Colonic mucosa (tissue), 4 donors: ENCODE results near the gene CACNG4. TPM values are rescaled to one million over a fixed set of nuclear protein-coding genes. Genes with fewer than 3 reads are reported as not detected.

ENCODE experiments used
- DNase-seq: peaks from one replicate; pipeline ENCODE4 v3.0.0-alpha.2; 2020
- H3K27ac ChIP-seq: fragments of 200-600 bp; one replicate; pipeline ENCODE4 v1.8.0; 2021
- H3K27me3 ChIP-seq: fragments of 200-600 bp; one replicate; pipeline ENCODE4 v1.8.0; 2021
- H3K36me3 ChIP-seq: fragments of 200-600 bp; one replicate; pipeline ENCODE4 v1.8.0; 2021
- H3K4me1 ChIP-seq: fragments of 200-600 bp; one replicate; pipeline ENCODE4 v1.8.0; 2021; ENCODE audit warnings: mild to moderate bottlenecking
- H3K4me3 ChIP-seq: fragments of 200-600 bp; one replicate; pipeline ENCODE4 v1.8.0; 2021
- H3K9ac ChIP-seq, 2 donors: one replicate each; pipeline ENCODE4 v1.7.0; 2013; ENCODE audit warnings: control low read depth in 2 of 2, low read depth in 2 of 2, low read length in 2 of 2
- H3K9me3 ChIP-seq: fragments of 200-600 bp; one replicate; pipeline ENCODE4 v1.8.0; 2021
- intact Hi-C: fragments of 100-400 bp; cut with DNase I; formaldehyde crosslinking; loops from one replicate; pipeline ENCODE4 v1.14.1; 2022
- total RNA-seq, 2 donors: library from RNA; stranded (reverse); fragmentation: NEBNext Ultra II Directional in 1 of 2; extraction: Animal tissue kit (Norgen Biotek cat#: 25700) in 1 of 2; gene quantifications; one replicate each; pipeline ENCODE4 v1.2.1, GENCODE V29; 2021
- TF ChIP-seq, protein P1 (sequence below): fragments of 200-600 bp; IDR thresholded peaks from one replicate; pipeline ENCODE4 v1.8.0; 2022; ENCODE audit warnings: antibody characterized with exemption, mild to moderate bottlenecking
- donor health status: healthy.
- donor health status: DM: no; HTN: no; CAD: no.
- donor health status: DM: no; HTN: no; CAD: no.

The CACNG4 gene
- total RNA-seq, 2 donors from 2014 or later: 0.20 to 0.35 TPM

DNA sequence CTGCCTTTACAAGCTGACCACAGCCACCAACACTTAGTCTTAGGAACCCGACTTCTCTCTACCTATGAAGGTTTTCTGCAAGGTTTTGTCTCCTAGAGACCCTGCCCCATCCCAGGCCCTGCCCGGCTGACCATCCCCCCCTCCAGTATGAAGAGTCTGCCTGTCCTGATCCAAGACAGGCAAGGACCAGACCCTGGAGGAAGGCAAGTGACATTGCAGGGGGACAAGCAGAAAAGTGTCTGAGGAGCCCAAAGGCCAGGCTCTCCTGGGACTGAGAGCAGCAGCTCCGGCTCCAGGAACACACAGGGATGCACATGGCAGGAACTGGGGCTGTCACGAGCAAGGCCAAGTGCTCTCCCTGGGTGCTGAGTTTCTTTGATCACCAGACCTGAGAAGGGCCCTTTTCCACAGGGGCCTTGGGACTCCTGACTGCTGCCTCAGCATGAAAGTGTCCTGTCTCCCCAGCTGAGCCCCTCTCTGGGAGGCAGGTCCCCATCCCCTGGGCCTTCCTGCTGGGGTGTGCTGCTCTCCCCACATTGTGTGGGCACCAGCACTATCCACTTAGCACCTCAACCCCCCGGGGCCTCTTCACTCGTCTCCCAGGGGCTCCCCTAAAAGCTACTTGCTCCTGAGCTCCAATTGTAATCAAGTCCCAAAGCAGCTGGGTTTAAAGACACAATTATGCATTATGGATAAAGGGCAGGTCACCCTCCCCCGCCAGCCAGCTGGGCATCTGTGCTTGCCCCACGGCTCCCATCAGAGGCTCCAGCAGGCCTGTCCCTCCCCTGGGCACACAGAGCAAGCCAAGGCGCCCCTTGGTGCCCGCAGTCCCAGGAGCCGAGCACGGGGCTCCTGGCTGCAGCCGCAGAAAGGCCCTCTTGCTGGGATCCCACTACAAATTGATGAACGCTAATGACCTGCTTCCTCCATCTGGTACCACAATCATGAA lies 11.6 kb upstream of the CACNG4 start:
- H3K4me3 ChIP-seq: no peak overlapping the region
- H3K36me3 ChIP-seq: no peaks in the 10 kb centered on the region
- no peak overlapping the region for H3K27ac ChIP-seq
- no peak for DNase-seq
- H3K9ac ChIP-seq: no peak overlapping the region
- H3K27me3 ChIP-seq: no peaks in the 10 kb centered on the region
- no peaks in the 10 kb centered on the region for H3K9me3 ChIP-seq
- TF ChIP-seq, protein P1, sequence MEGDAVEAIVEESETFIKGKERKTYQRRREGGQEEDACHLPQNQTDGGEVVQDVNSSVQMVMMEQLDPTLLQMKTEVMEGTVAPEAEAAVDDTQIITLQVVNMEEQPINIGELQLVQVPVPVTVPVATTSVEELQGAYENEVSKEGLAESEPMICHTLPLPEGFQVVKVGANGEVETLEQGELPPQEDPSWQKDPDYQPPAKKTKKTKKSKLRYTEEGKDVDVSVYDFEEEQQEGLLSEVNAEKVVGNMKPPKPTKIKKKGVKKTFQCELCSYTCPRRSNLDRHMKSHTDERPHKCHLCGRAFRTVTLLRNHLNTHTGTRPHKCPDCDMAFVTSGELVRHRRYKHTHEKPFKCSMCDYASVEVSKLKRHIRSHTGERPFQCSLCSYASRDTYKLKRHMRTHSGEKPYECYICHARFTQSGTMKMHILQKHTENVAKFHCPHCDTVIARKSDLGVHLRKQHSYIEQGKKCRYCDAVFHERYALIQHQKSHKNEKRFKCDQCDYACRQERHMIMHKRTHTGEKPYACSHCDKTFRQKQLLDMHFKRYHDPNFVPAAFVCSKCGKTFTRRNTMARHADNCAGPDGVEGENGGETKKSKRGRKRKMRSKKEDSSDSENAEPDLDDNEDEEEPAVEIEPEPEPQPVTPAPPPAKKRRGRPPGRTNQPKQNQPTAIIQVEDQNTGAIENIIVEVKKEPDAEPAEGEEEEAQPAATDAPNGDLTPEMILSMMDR: no peak
- intact Hi-C loops: no loop called here
- H3K4me1 ChIP-seq: peaks cover 8% of the 10 kb centered on the region

DNA sequence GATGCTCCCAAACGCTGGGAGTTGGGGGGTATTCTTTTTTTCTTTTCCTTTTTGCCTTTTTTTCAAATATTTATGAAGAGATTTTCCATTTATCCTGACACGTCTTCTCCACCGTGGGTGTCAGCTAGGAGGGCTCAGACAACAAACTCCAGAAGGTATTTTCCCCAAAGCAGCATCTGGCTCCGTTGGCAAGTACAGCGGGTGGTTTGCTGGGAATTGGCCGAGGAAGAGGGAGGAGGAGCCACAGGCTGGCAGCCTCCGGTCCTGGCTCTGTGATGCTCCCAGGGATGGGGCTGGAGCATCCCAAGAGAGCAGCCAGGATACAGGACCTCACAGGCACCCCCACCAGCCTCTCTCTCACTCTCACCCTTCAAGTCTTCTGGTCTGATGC lies 10.9 kb upstream of the CACNG4 start:
- TF ChIP-seq, protein P1: no peak
- no peak overlapping the region for H3K4me3 ChIP-seq
- H3K36me3 ChIP-seq: no peaks in the 10 kb centered on the region
- H3K4me1 ChIP-seq: peaks cover 8% of the 10 kb centered on the region
- H3K9me3 ChIP-seq: no peaks in the 10 kb centered on the region
- H3K27ac ChIP-seq: no peak overlapping the region
- no peaks in the 10 kb centered on the region for H3K27me3 ChIP-seq
- DNase-seq: no peak
- no peak overlapping the region for H3K9ac ChIP-seq
- intact Hi-C loops: no loop called here

DNA sequence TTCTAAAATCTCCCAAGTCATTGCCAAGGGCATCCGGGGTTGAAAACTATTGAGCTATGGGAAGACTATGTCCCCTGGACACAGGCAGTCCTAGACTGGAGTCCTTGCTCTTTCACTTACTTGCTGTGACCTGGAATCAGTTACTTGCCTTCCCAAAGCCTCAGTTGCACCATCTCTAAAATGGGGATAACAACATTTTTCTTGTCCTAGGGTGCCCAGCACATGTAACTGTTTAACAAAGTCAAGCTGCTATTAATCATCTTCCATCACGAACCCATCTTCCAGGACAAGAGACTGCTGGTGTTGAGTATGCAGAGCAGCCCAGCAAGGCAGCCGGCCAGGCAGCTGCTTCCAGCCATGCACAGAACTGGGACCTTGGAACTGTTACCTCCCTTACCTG lies 9.9 kb upstream of the CACNG4 start:
- TF ChIP-seq, protein P1: no peak
- intact Hi-C loops: no loop called here
- Histone ChIP-seq H3K4me3 (no peak overlapping the region), H3K27ac (no peak overlapping the region), H3K36me3 (no peaks in the 10 kb centered on the region), H3K9me3 (no peaks in the 10 kb centered on the region), H3K9ac (no peak overlapping the region), H3K4me1 (peaks cover 8% of the 10 kb centered on the region), H3K27me3 (no peaks in the 10 kb centered on the region)
- no peak for DNase-seq

DNA sequence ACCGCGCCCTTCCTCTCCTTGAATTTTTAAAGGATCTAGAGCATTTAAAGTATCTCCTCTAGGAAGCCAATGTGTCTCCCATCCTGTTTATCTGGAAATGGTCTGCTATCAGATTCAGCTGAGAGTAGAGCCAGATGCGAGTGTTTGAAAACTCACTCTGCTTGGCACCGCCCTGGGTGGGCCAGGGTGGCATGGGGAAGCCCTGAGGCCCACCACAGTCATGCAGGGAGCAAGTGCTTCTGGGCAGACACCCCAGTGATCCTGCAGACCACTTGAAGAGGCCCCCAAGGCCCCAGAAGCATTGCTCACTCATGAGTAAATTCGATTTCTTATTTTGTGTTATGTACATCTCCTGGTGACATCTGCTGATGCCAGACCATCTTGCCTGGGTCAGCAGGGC lies 8.7 kb upstream of the CACNG4 start:
- H3K27ac ChIP-seq: no peak overlapping the region
- intact Hi-C loops: no loop called here
- peaks cover 8% of the 10 kb centered on the region for H3K4me1 ChIP-seq
- H3K4me3 ChIP-seq: no peak overlapping the region
- no peaks in the 10 kb centered on the region for H3K36me3 ChIP-seq
- TF ChIP-seq, protein P1: no peak
- no peaks in the 10 kb centered on the region for H3K9me3 ChIP-seq
- no peak for DNase-seq
- no peak overlapping the region for H3K9ac ChIP-seq
- no peaks in the 10 kb centered on the region for H3K27me3 ChIP-seq

DNA sequence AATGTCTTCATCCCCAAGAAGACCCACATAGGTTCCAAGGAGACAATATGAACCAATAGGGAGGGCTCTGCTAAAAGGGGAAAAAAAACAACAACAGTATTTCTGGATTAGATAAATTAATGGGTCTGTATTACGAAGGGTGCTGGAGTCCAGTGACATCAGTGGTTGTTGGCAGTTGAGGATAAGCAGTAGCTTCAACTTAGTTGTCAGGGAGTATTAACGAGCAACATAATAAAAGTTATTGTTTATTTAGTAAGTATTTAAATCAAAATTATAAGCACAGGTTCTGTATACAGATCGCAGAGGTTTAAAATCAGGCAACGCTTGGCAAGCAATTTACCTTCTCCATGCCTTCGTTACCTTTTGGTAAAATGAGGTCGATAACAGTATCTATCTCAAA lies 7.6 kb upstream of the CACNG4 start:
- Histone ChIP-seq H3K9me3 (no peaks in the 10 kb centered on the region), H3K27me3 (no peaks in the 10 kb centered on the region), H3K4me1 (peaks cover 4% of the 10 kb centered on the region), H3K36me3 (no peaks in the 10 kb centered on the region), H3K4me3 (no peak overlapping the region), H3K27ac (no peak overlapping the region), H3K9ac (no peak overlapping the region)
- DNase-seq: no peak
- TF ChIP-seq, protein P1: no peak
- intact Hi-C loops: no loop called here
